Measurements from ENCODE around the gene SOHLH1.

Gene SOHLH1

GRCh38 chr9:135727257-135727875 lies 28.1 kb upstream of the SOHLH1 start:
- H3K27ac ChIP-seq: no peak overlapping the region
- TF ChIP-seq ZFX (IDR thresholded peaks at IDR 0.05; ENCODE audit: borderline replicate concordance) (no peak), CTCF (IDR thresholded peaks at IDR 0.05) (no peak)

GRCh38 chr9:135726138-135726853 lies 27.0 kb upstream of the SOHLH1 start:
- TF ChIP-seq ZFX (IDR thresholded peaks at IDR 0.05; ENCODE audit: borderline replicate concordance) (no peak), CTCF (IDR thresholded peaks at IDR 0.05) (no peak)
- no peak overlapping the region for H3K27ac ChIP-seq

GRCh38 chr9:135724186-135724787 lies 25.0 kb upstream of the SOHLH1 start:
- TF ChIP-seq CTCF (IDR thresholded peaks at IDR 0.05) (no peak), ZFX (IDR thresholded peaks at IDR 0.05; ENCODE audit: borderline replicate concordance) (no peak)
- no peak overlapping the region for H3K27ac ChIP-seq

GRCh38 chr9:135722365-135722764 lies 23.1 kb upstream of the SOHLH1 start:
- TF ChIP-seq CTCF (IDR thresholded peaks at IDR 0.05) (no peak), ZFX (IDR thresholded peaks at IDR 0.05; ENCODE audit: borderline replicate concordance) (no peak)
- no peak overlapping the region for H3K27ac ChIP-seq

GRCh38 chr9:135719472-135719871 lies 20.2 kb upstream of the SOHLH1 start:
- no peak overlapping the region for H3K27ac ChIP-seq
- TF ChIP-seq ZFX (IDR thresholded peaks at IDR 0.05; ENCODE audit: borderline replicate concordance): no peak
- no peak for TF ChIP-seq CTCF (IDR thresholded peaks at IDR 0.05)

GRCh38 chr9:135718616-135719015 lies 19.3 kb upstream of the SOHLH1 start:
- H3K27ac ChIP-seq: no peak overlapping the region
- no peak for TF ChIP-seq CTCF (IDR thresholded peaks at IDR 0.05)
- no peak for TF ChIP-seq ZFX (IDR thresholded peaks at IDR 0.05; ENCODE audit: borderline replicate concordance)

GRCh38 chr9:135717410-135717809 lies 18.1 kb upstream of the SOHLH1 start:
- no peak overlapping the region for H3K27ac ChIP-seq
- no peak for TF ChIP-seq CTCF (IDR thresholded peaks at IDR 0.05)
- TF ChIP-seq ZFX (IDR thresholded peaks at IDR 0.05; ENCODE audit: borderline replicate concordance): no peak
